Neutrophil (primary cell): ENCODE data around the gene RHAG.
"Not testable (repeated sequence)": the region's sequence is repeated elsewhere in the genome, so short reads cannot be mapped to it uniquely, and the experiment has no call there.

Source experiments
- H3K27ac ChIP-seq: fragments of 200-600 bp; sonication (generic); 2 replicates; pipeline ENCODE4 v1.5.1; 2016; ENCODE audit warnings: mild to moderate bottlenecking, moderate library complexity
- H3K27me3 ChIP-seq: fragments of 200-600 bp; sonication (generic); 2 replicates; pipeline ENCODE4 v1.6.0; 2016; ENCODE audit warnings: mild to moderate bottlenecking
- H3K36me3 ChIP-seq: fragments of 200-600 bp; sonication (generic); 2 replicates; pipeline ENCODE4 v1.5.1; 2017
- H3K4me1 ChIP-seq, 2 experiments: fragments of 200-600 bp in 1 of 2; sonication (generic) in 1 of 2; 1 replicate in 1 of 2; 2 replicates in 1 of 2; pipeline versions ENCODE4 v1.5.1 to v1.6.1; 2013 to 2016; ENCODE audit warnings: low read depth in 1 of 2, low read length in 1 of 2, mild to moderate bottlenecking in 1 of 2, moderate library complexity in 1 of 2; ENCODE audit not compliant: control insufficient read depth in 1 of 2, insufficient read depth in 1 of 2
- H3K4me3 ChIP-seq, 2 experiments: fragments of 200-600 bp in 1 of 2; sonication (generic) in 1 of 2; 1 replicate in 1 of 2; 2 replicates in 1 of 2; pipeline ENCODE4 v1.5.1; 2013 to 2016; ENCODE audit warnings: low read depth in 1 of 2, low read length in 1 of 2, mild to moderate bottlenecking in 1 of 2, moderate library complexity in 1 of 2
- H3K9me3 ChIP-seq: fragments of 200-600 bp; sonication (generic); 2 replicates; pipeline ENCODE4 v1.5.1; 2016
- TF ChIP-seq, protein P1 (sequence below): fragments of 200-600 bp; sonication (generic); IDR thresholded peaks from 2 replicates; pipeline ENCODE4 v1.5.1; 2016; ENCODE audit warnings: antibody characterized with exemption

RHAG gene

DNA sequence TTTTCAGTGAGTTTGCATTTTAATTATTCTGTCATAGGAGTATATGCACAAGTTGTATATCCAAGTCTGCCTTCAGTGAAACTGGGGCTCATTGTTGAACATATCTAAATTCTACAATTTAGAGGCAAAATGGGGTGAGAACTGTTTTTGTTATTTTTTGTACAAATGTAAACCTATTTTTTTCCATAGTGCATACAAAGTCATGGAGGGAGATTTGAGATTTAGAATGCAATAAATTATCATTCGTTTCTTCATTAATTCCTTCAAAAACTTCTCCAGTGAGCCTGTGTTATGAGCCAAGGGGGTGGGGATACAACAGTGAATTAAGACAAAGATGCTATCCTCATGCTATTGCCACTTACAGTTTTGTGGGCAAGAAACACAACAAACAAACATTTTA is 29.8 kb upstream of the RHAG start:
- H3K4me1 ChIP-seq = peaks cover 5 to 24% of the 10 kb centered on the region in 2 experiments
- TF ChIP-seq, protein P1, sequence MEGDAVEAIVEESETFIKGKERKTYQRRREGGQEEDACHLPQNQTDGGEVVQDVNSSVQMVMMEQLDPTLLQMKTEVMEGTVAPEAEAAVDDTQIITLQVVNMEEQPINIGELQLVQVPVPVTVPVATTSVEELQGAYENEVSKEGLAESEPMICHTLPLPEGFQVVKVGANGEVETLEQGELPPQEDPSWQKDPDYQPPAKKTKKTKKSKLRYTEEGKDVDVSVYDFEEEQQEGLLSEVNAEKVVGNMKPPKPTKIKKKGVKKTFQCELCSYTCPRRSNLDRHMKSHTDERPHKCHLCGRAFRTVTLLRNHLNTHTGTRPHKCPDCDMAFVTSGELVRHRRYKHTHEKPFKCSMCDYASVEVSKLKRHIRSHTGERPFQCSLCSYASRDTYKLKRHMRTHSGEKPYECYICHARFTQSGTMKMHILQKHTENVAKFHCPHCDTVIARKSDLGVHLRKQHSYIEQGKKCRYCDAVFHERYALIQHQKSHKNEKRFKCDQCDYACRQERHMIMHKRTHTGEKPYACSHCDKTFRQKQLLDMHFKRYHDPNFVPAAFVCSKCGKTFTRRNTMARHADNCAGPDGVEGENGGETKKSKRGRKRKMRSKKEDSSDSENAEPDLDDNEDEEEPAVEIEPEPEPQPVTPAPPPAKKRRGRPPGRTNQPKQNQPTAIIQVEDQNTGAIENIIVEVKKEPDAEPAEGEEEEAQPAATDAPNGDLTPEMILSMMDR = no peak
- H3K9me3 ChIP-seq = no peaks in the 10 kb centered on the region
- no peaks in the 10 kb centered on the region for H3K27me3 ChIP-seq
- no peaks in the 10 kb centered on the region for H3K36me3 ChIP-seq
- no peak overlapping the region for H3K4me3 ChIP-seq
- H3K27ac ChIP-seq = no peak overlapping the region

DNA sequence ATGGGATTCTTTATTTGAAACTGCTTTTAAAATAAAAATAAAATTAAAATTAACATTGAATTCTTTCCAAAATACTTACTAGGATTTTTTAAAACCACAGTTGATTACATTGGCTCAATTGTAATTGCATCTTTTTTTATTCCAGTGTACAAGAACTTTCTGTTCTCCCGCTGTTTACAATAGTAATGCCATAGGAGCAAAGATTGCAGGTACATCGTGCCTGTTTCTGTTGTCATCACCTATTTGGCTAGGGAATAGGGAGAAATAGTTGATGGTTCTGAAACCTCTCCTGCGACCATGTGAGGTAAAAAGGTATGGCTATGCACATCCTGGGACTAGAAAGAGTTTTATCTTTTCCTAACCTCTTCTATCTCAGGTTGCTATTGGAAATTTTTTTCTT is 28.2 kb upstream of the RHAG start:
- H3K27me3 ChIP-seq = no peaks in the 10 kb centered on the region
- no peak overlapping the region for H3K27ac ChIP-seq
- H3K4me3 ChIP-seq = no peak overlapping the region
- TF ChIP-seq, protein P1 = no peak
- no peaks in the 10 kb centered on the region for H3K36me3 ChIP-seq
- no peaks in the 10 kb centered on the region for H3K9me3 ChIP-seq
- peaks cover 5 to 24% of the 10 kb centered on the region in 2 experiments for H3K4me1 ChIP-seq

DNA sequence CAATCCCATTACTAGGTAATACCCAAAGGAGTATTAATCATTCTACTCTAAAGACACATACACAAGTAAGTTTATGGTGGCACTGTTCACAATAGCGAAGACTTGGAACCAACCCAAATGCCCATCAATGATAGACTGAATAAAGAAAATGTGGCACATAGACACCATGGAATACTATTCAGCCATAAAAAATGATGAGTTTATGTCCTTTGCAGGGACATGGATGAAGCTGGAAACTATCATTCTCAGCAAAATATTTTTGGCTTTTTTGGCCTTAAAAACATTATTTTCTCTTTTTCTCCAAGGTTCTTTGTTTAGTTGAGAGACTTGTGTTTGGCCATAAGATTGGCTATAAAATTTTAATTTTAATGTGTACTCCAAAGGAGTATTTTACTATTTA is 27.4 kb upstream of the RHAG start:
- H3K4me3 ChIP-seq, H3K27me3 ChIP-seq, H3K9me3 ChIP-seq, H3K36me3 ChIP-seq, H3K27ac ChIP-seq: not testable (repeated sequence)
- H3K4me1 ChIP-seq = peaks cover 5 to 24% of the 10 kb centered on the region in 2 experiments

DNA sequence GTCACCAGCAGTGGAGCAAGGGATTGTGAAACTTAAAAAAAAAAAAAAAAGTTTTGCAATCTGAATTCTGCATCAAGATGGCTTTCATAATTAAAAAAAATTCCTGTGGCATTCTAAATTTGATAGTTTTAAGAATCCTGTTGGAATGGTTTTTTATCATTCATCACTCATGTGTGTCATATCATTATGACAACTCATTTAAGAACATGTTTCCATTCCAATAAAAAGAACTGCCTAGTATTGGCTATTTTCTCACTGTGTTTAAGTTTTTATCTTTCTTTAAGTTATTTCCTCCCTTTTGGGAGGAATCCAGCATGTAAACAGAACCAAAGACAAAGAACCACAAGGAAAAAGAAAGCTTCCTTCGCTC is 26.2 kb upstream of the RHAG start:
- no peaks in the 10 kb centered on the region for H3K9me3 ChIP-seq
- H3K36me3 ChIP-seq = no peaks in the 10 kb centered on the region
- no peak overlapping the region for H3K27ac ChIP-seq
- no peaks in the 10 kb centered on the region for H3K27me3 ChIP-seq
- no peak overlapping the region for H3K4me3 ChIP-seq
- peaks cover 5 to 24% of the 10 kb centered on the region in 2 experiments for H3K4me1 ChIP-seq
- TF ChIP-seq, protein P1 = no peak

DNA sequence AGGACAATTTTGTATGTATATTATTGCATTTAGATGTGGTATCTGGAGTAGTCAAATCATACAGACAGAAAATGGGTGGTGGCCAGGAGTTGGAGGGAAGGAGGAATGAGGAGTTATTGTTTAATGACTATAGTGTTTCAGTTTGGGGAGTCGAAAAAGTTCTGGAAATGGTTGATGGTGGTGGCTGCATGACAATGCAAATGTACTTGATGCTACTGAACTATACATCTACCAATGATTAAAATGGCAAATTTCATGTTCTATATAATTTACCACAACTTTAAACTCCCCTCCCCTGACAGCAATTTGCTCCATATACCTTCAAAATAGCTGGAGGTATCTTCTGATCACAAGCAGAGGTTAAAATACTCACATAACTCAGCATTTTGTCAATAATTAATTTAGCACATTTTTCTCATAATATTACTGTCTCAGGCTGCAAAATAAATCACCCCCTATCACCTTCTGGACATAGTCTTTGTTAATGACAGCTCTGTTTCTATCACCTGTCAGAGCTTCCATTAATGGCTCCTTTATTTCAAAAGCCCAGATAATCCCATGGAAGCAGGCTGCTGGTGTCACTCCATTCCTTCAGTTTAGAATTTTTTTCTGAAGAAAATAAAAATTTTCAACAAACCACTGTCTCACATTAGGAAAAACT is 25.7 kb upstream of the RHAG start:
- H3K27ac ChIP-seq = no peak overlapping the region
- no peak overlapping the region for H3K4me3 ChIP-seq
- no peaks in the 10 kb centered on the region for H3K27me3 ChIP-seq
- H3K4me1 ChIP-seq = peaks cover 5 to 22% of the 10 kb centered on the region in 2 experiments
- no peaks in the 10 kb centered on the region for H3K36me3 ChIP-seq
- TF ChIP-seq, protein P1 = no peak
- H3K9me3 ChIP-seq = no peaks in the 10 kb centered on the region

DNA sequence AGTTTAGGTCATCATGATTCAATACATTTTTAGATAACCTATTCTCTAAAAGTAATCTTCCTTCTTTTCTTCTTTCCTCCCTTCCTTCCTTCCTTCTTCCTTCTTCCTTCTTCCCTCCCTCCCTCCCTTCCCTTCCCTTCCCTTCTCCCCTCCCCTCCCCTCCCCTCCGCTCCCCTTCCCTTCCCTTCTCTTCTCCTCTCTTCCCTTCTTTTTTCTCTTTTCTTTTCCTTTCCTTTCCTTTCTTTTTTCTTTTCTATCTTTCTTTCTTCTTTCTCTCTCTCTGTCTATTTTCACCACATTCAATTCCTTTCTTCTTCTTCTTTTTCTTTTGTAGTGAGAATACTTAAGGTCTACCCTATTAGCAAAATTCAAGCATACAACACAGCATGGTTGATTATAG is 17.3 kb upstream of the RHAG start:
- no peaks in the 10 kb centered on the region for H3K27me3 ChIP-seq
- H3K4me1 ChIP-seq = no peaks in the 10 kb centered on the region
- H3K27ac ChIP-seq = no peak overlapping the region
- no peaks in the 10 kb centered on the region for H3K9me3 ChIP-seq
- TF ChIP-seq, protein P1 = no peak
- no peaks in the 10 kb centered on the region for H3K36me3 ChIP-seq
- H3K4me3 ChIP-seq = no peak overlapping the region
